Measurements from ENCODE around the gene KIAA1549. TPM values are rescaled to one million over a fixed set of nuclear protein-coding genes. Genes with fewer than 3 reads are reported as not detected.

Gene KIAA1549
- total and polyA plus RNA-seq, 10 of the 15 experiments (the other 5 are each of a cell fraction or from before 2014, with no cell fraction given): 0.02 to 0.82 (median 0.22) TPM

DNA sequence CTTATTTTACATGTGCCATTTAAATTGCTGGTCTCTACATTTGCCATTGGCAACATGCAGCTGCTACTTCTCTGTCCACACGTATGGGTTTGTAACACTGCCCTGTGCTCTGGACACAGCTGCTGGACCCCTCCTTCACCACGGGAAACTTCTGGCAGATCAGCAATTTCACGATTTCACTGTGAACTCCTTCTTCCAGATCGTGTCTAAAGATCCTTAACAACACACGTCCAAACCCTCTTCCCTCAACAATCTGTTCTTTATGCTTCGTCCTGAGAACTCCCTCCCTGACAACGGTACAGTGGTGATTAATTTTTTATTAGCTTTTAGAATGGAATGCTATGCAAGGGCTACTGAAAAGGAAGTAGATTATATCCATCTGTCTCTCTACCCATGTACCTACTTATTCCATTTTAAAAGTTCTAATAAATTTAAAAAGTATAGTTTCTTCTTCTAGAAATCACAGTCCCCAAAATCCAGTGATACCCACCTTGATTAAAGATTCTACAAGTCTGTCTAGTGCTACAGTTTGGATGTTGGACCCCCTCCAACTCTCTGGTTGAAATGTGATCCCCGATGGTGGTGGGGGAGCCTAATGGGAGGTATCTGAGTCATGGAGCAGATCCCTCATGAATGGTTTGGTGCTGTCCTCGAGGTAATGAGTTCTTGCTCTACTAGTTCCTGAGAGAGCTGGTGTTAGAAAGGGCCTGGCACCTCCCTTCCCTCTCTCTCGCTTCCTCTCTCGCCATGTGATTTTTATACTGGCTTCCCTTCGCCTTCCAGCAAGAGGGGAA lies 81.0 kb downstream of the KIAA1549 start (continued):
- TF ChIP-seq, protein P1, sequence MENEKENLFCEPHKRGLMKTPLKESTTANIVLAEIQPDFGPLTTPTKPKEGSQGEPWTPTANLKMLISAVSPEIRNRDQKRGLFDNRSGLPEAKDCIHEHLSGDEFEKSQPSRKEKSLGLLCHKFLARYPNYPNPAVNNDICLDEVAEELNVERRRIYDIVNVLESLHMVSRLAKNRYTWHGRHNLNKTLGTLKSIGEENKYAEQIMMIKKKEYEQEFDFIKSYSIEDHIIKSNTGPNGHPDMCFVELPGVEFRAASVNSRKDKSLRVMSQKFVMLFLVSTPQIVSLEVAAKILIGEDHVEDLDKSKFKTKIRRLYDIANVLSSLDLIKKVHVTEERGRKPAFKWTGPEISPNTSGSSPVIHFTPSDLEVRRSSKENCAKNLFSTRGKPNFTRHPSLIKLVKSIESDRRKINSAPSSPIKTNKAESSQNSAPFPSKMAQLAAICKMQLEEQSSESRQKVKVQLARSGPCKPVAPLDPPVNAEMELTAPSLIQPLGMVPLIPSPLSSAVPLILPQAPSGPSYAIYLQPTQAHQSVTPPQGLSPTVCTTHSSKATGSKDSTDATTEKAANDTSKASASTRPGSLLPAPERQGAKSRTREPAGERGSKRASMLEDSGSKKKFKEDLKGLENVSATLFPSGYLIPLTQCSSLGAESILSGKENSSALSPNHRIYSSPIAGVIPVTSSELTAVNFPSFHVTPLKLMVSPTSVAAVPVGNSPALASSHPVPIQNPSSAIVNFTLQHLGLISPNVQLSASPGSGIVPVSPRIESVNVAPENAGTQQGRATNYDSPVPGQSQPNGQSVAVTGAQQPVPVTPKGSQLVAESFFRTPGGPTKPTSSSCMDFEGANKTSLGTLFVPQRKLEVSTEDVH (IDR thresholded peaks at IDR 0.05; ENCODE audit: low read depth, partially characterized antibody): no peak
- TF ChIP-seq YBX1 (IDR thresholded peaks at IDR 0.05) (no peak), HCFC1 (IDR thresholded peaks at IDR 0.05; ENCODE audit: low read length) (no peak), RFX5 (IDR thresholded peaks at IDR 0.05; ENCODE audit: low read depth, low read length) (no peak), POLR2A (IDR thresholded peaks at IDR 0.05; ENCODE audit: low read depth, low read length) (no peak)

- ChIA-PET RAD21 (ENCODE audit: unreplicated experiment) (no interaction called here), CTCF (interaction anchor here (1.0 kb wide), 1 partner anchor 12 kb away, joined by 3 read pairs; no protein-coding TSS in a partner anchor), POLR2A (no interaction called here), SMC1A (ENCODE audit: uncharacterized antibody, unreplicated experiment) (no interaction called here)
- H3K4me1 ChIP-seq (ENCODE audit: control insufficient read depth, insufficient read depth, low read length): no peaks in the 10 kb centered on the region
- no TSS peak for BruUV-seq (replicated peaks)
- TF ChIP-seq RCOR1 (conservative IDR thresholded peaks at IDR 0.05; ENCODE audit: low read depth, low read length): no peak
- TF ChIP-seq NR2F1 (conservative IDR thresholded peaks at IDR 0.05): no peak
- no peak for TF ChIP-seq YY1 (IDR thresholded peaks at IDR 0.05; ENCODE audit: low read depth, low read length)
- no peak for TF ChIP-seq RBBP5 (conservative IDR thresholded peaks at IDR 0.05)
- TF ChIP-seq ZBTB33 (IDR thresholded peaks at IDR 0.05): no peak
- no peak for TF ChIP-seq ESRRA (IDR thresholded peaks at IDR 0.05; ENCODE audit: low read length)
- no peak for TF ChIP-seq WRNIP1 (IDR thresholded peaks at IDR 0.05; ENCODE audit: borderline replicate concordance, low read depth, low read length)
- TF ChIP-seq SMAD1 (IDR thresholded peaks at IDR 0.05; ENCODE audit: low read depth, partially characterized antibody): no peak
- TF ChIP-seq, protein P2, sequence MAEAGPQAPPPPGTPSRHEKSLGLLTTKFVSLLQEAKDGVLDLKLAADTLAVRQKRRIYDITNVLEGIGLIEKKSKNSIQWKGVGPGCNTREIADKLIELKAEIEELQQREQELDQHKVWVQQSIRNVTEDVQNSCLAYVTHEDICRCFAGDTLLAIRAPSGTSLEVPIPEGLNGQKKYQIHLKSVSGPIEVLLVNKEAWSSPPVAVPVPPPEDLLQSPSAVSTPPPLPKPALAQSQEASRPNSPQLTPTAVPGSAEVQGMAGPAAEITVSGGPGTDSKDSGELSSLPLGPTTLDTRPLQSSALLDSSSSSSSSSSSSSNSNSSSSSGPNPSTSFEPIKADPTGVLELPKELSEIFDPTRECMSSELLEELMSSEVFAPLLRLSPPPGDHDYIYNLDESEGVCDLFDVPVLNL (IDR thresholded peaks at IDR 0.05; ENCODE audit: low read depth, low read length): no peak
- TF ChIP-seq ATF7 (IDR thresholded peaks at IDR 0.05; ENCODE audit: low read depth): no peak
- no peak for TF ChIP-seq CEBPB (IDR thresholded peaks at IDR 0.05; ENCODE audit: borderline replicate concordance in 1 of 2, low read depth in 2 of 2, low read length in 2 of 2)
- no peak for TF ChIP-seq TAF1 (IDR thresholded peaks at IDR 0.05; ENCODE audit: borderline replicate concordance, low read depth, low read length)
- no peak for TF ChIP-seq ZNF622 (IDR thresholded peaks at IDR 0.05)
- DNase-seq (ENCODE audit: low read depth, low spot score): no peak
- no peaks in the 10 kb centered on the region; the same call in 2 of the 3 replicates for H3K9me3 ChIP-seq (replicated peaks; ENCODE audit: control insufficient read depth, insufficient read depth, low read length)
- H4K20me1 ChIP-seq (ENCODE audit: control insufficient read depth, insufficient read depth): no peaks in the 10 kb centered on the region
- no peak overlapping the region for H3K9ac ChIP-seq (ENCODE audit: control insufficient read depth, insufficient read depth, low read length)
- H3K27me3 ChIP-seq (replicated peaks in 1 of 2; ENCODE audit: control insufficient read depth in 2 of 2, insufficient read depth in 2 of 2, low read length in 1 of 2): no peaks in the 10 kb centered on the region
- in situ Hi-C loops (cut with MboI): no loop called here
- no peak overlapping the region for H3K27ac ChIP-seq (ENCODE audit: control insufficient read depth, insufficient read depth)
- H3K79me2 ChIP-seq (ENCODE audit: control insufficient read depth, insufficient read depth, low read length): no peaks in the 10 kb centered on the region
- no peak overlapping the region for H3K4me2 ChIP-seq (ENCODE audit: control insufficient read depth, insufficient read depth)
- intact Hi-C loops (cut with micrococcal nuclease; ENCODE audit: unreplicated experiment): no loop called here
- no peak for FAIRE-seq
- WGBS (ENCODE audit: insufficient coverage, insufficient replicate concordance, low lambda C conversion rate, missing lambda C conversion rate): 58% methylated on average over 8 of the region's 8 CpGs
- ATAC-seq: no peak
- H2AFZ ChIP-seq (ENCODE audit: control insufficient read depth, low read depth, low read length): no peak overlapping the region
- no peaks in the 10 kb centered on the region for H3K36me3 ChIP-seq (ENCODE audit: control insufficient read depth in 2 of 2, insufficient read depth in 2 of 2, low read length in 1 of 2)
- no peak overlapping the region for H3K4me3 ChIP-seq
Measured at GRCh38 chr7:138898802-138899201, 82.4 kb downstream of the KIAA1549 start.
